GM12878 (cell line): ENCODE results near the gene HOOK2. TPM values are rescaled to one million over a fixed set of nuclear protein-coding genes. Genes with fewer than 3 reads are reported as not detected.

ENCODE experiments used
- ASH2L ChIP-seq: fragments of 300-600, 200-600 bp; sonication (generic); IDR thresholded peaks from 2 replicates; pipeline ENCODE4 v1.6.1; 2017; ENCODE audit warnings: low read depth, mild to moderate bottlenecking, borderline replicate concordance
- ETV6 ChIP-seq, 2 experiments: fragments of 450-650 bp in 1 of 2; IDR thresholded peaks in 1 of 2; conservative IDR thresholded peaks in 1 of 2; 2 replicates each; pipeline ENCODE4 v1.6.1; 2014; ENCODE audit warnings: antibody characterized with exemption in 1 of 2, borderline replicate concordance in 1 of 2, low read depth in 1 of 2, mild to moderate bottlenecking in 1 of 2, moderate library complexity in 1 of 2
- FOXK2 ChIP-seq: fragments of 450-650 bp; IDR thresholded peaks from 2 replicates; pipeline ENCODE4 v1.6.1; 2017; ENCODE audit warnings: mild to moderate bottlenecking, moderate library complexity
- MXI1 ChIP-seq: fragments of 150-350 bp; IDR thresholded peaks from 2 replicates; pipeline ENCODE4 v1.6.1; 2011; ENCODE audit warnings: low read depth, mild to moderate bottlenecking, inconsistent platforms, low read length, improper control_type of control experiment
- polyA plus RNA-seq, 11 experiments: library from polyadenylated mRNA; depleted of rRNA in 4 of 11; unstranded in 6 of 11; stranded (reverse) in 5 of 11; fragments of >200 nt; fragmentation: Nextera tagmentation in 4 of 11; fragmentation: Illumina TruSeq in 1 of 11; extraction: Ambion mirVana in 4 of 11; extraction: Trizol in 1 of 11; gene quantifications; 1 replicate in 1 of 11; 2 replicates in 10 of 11; pipeline versions ENCODE4 v1.2.1 to v1.2.3, GENCODE V29; 2011 to 2016; ENCODE audit warnings: inconsistent platforms in 2 of 11, missing spikeins in 2 of 11, low read depth in 1 of 11
- total RNA-seq, 4 experiments: library from RNA; depleted of rRNA in 3 of 4; stranded (reverse); fragments of >200 nt in 3 of 4; fragmentation: Illumina TruSeq in 1 of 4; extraction: Trizol in 1 of 4; gene quantifications; 2 replicates each; pipeline versions ENCODE4 v1.2.1 to v1.2.3, GENCODE V29; 2013 to 2021
- TF ChIP-seq, protein P1 (sequence below): IDR thresholded peaks from 2 replicates; pipeline ENCODE4 v1.6.1; 2012; ENCODE audit warnings: improper control_type of control experiment, low read depth, low read length; ENCODE audit not compliant: insufficient replicate concordance
- TF ChIP-seq, protein P2 (sequence below): fragments of 450-650 bp; IDR thresholded peaks from 2 replicates; pipeline ENCODE4 v1.6.1; 2016; ENCODE audit warnings: mild to moderate bottlenecking

The HOOK2 gene
- total and polyA plus RNA-seq, 10 of the 15 experiments (the other 5 are each of a cell fraction or from before 2014, with no cell fraction given) = 1.5 to 9.6 (median 6.2) TPM

DNA sequence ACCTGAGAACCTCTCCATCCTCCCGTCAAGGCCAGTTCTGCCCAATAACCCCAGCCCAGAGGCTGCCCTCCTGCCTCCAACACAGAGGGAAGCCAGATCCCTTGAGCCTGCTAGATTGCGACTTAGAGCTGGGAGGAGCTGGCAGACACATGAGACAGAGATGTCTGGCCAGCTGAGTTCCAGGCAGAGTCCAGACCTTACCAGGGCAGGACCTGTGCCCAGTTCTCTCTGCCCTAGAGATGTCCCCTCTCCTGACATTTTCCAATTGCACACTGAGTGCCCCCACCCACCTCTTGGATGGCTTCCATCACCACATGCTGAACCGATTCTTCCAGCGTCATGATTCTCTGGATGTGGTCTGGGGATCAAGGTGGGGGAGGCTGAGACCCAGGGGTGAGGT lies 3.0 kb downstream of the HOOK2 start (continued):
- TF ChIP-seq, protein P1, sequence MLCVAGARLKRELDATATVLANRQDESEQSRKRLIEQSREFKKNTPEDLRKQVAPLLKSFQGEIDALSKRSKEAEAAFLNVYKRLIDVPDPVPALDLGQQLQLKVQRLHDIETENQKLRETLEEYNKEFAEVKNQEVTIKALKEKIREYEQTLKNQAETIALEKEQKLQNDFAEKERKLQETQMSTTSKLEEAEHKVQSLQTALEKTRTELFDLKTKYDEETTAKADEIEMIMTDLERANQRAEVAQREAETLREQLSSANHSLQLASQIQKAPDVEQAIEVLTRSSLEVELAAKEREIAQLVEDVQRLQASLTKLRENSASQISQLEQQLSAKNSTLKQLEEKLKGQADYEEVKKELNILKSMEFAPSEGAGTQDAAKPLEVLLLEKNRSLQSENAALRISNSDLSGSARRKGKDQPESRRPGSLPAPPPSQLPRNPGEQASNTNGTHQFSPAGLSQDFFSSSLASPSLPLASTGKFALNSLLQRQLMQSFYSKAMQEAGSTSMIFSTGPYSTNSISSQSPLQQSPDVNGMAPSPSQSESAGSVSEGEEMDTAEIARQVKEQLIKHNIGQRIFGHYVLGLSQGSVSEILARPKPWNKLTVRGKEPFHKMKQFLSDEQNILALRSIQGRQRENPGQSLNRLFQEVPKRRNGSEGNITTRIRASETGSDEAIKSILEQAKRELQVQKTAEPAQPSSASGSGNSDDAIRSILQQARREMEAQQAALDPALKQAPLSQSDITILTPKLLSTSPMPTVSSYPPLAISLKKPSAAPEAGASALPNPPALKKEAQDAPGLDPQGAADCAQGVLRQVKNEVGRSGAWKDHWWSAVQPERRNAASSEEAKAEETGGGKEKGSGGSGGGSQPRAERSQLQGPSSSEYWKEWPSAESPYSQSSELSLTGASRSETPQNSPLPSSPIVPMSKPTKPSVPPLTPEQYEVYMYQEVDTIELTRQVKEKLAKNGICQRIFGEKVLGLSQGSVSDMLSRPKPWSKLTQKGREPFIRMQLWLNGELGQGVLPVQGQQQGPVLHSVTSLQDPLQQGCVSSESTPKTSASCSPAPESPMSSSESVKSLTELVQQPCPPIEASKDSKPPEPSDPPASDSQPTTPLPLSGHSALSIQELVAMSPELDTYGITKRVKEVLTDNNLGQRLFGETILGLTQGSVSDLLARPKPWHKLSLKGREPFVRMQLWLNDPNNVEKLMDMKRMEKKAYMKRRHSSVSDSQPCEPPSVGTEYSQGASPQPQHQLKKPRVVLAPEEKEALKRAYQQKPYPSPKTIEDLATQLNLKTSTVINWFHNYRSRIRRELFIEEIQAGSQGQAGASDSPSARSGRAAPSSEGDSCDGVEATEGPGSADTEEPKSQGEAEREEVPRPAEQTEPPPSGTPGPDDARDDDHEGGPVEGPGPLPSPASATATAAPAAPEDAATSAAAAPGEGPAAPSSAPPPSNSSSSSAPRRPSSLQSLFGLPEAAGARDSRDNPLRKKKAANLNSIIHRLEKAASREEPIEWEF = no peak
- no peak for TF ChIP-seq FOXK2
- TF ChIP-seq, protein P2, sequence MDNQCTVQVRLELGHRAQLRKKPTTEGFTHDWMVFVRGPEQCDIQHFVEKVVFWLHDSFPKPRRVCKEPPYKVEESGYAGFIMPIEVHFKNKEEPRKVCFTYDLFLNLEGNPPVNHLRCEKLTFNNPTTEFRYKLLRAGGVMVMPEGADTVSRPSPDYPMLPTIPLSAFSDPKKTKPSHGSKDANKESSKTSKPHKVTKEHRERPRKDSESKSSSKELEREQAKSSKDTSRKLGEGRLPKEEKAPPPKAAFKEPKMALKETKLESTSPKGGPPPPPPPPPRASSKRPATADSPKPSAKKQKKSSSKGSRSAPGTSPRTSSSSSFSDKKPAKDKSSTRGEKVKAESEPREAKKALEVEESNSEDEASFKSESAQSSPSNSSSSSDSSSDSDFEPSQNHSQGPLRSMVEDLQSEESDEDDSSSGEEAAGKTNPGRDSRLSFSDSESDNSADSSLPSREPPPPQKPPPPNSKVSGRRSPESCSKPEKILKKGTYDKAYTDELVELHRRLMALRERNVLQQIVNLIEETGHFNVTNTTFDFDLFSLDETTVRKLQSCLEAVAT = no peak
- TF ChIP-seq MXI1 = no peak
- TF ChIP-seq ETV6 (conservative IDR thresholded peaks at IDR 0.05 in 1 of 2, IDR thresholded peaks at IDR 0.05 in 1 of 2; ENCODE audit: borderline replicate concordance in 1 of 2, low read depth in 1 of 2) = no peak
- no peak for TF ChIP-seq ASH2L
